GM18505 (cell line): ENCODE results near the gene XPO1.
"Not testable (repeated sequence)": the region's sequence is repeated elsewhere in the genome, so short reads cannot be mapped to it uniquely, and the experiment has no call there.

Experiments
- ATAC-seq: cut with Tn5 transposase; IDR thresholded peaks from one replicate; pipeline ENCODE4 v1.9.1; 2021; ENCODE audit not compliant: unreplicated experiment
- POLR2A ChIP-seq: IDR thresholded peaks from 4 replicates; pipeline ENCODE4 v1.6.1; 2011; ENCODE audit warnings: borderline replicate concordance; ENCODE audit not compliant: insufficient read depth, insufficient read length; ENCODE audit errors: extremely low read depth

Gene XPO1

GRCh38 chr2:61543062-61543461, 4.9 kb upstream of the XPO1 start:
- TF ChIP-seq POLR2A: no peak
- no peak for ATAC-seq

- ATAC-seq: not testable (repeated sequence)
Observed at GRCh38 chr2:61540167-61540566, 2.0 kb upstream of the XPO1 start.

GRCh38 chr2:61538920-61539520, 864 bp upstream of the XPO1 start:
- no peak for TF ChIP-seq POLR2A
- ATAC-seq: peak; percentile 0

- no peak for ATAC-seq
- no peak for TF ChIP-seq POLR2A
Observed at GRCh38 chr2:61537950-61538199, 281 bp downstream of the XPO1 start.

- TF ChIP-seq POLR2A: no peak
- no peak for ATAC-seq
Observed at GRCh38 chr2:61537277-61537949, 743 bp downstream of the XPO1 start.

GRCh38 chr2:61536572-61537276, 1.4 kb downstream of the XPO1 start:
- peak; percentile 86 for TF ChIP-seq POLR2A
- peak; percentile 45 for ATAC-seq

- ATAC-seq: no peak
- no peak for TF ChIP-seq POLR2A
Observed at GRCh38 chr2:61536180-61536571, 2.0 kb downstream of the XPO1 start.

- ATAC-seq: no peak
- no peak for TF ChIP-seq POLR2A
Observed at GRCh38 chr2:61535449-61535848, 2.7 kb downstream of the XPO1 start.

- TF ChIP-seq POLR2A: no peak
- no peak for ATAC-seq
Observed at GRCh38 chr2:61534926-61535325, 3.2 kb downstream of the XPO1 start.

GRCh38 chr2:61530749-61531148, 7.4 kb downstream of the XPO1 start:
- no peak for ATAC-seq
- TF ChIP-seq POLR2A: no peak

- no peak for TF ChIP-seq POLR2A
- no peak for ATAC-seq
Observed at GRCh38 chr2:61529944-61530735, 8.0 kb downstream of the XPO1 start.

GRCh38 chr2:61520261-61520660, 17.9 kb downstream of the XPO1 start:
- TF ChIP-seq POLR2A: no peak
- no peak for ATAC-seq

GRCh38 chr2:61512768-61513398, 25.3 kb downstream of the XPO1 start:
- TF ChIP-seq POLR2A: no peak
- ATAC-seq: no peak

- TF ChIP-seq POLR2A: no peak
- ATAC-seq: no peak
Observed at GRCh38 chr2:61510674-61511671, 27.2 kb downstream of the XPO1 start.
